ENCODE data around the gene TBKBP1.

The TBKBP1 gene

GRCh38 chr17:47735536-47736011 lies 41.6 kb downstream of the TBKBP1 start:
- TF ChIP-seq CTCF (IDR thresholded peaks at IDR 0.05) = no peak

DNA sequence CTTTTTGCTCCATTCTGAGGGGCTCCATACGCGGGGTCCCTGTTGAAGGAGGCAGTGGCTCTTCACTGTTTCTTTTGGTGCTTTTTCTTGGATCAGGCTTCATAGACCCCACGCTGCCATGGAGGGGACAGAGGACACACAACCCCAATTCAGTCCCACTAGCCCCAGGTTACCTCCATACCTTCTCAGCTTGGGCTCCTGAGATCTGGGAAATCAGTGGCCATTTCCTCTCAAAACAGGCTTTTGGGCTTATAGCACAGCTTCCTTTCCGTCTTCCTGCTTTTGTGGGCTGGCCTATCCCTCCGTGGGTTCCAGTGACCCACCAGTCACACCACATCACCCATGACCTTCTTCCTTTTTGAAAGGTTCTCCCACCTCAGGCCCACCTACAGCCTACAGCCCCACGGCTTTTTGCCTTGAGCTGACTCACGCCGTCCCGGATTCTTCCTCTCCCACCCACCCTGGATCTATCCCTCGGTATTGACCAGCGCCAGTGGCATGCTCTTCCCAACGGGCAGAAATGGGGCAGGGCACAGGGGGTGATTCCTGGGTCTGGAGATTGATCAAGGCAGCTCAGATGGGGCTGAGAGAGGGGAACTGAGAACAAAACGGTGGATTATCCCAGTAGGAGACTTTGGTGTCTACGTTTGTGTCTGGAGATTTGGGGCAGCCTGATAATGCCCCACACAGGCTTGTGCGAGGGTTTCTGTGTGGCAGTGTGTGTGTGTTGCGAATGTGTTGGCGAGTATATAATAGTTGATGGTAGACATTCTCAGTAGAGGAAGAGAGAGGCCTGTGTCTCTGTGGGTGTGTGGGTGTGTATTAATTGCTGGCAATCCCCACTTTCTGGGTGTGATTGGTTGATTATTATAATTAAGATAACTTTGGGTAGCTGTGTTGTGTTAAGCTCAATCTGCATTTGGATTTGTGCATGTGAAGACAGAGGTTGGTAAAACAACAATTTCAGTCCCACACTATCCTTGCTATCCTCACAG lies 42.8 kb downstream of the TBKBP1 start:
- no peak for TF ChIP-seq CTCF (IDR thresholded peaks at IDR 0.05)

GRCh38 chr17:47738178-47738577 lies 44.2 kb downstream of the TBKBP1 start:
- no peak for TF ChIP-seq CTCF (IDR thresholded peaks at IDR 0.05)

DNA sequence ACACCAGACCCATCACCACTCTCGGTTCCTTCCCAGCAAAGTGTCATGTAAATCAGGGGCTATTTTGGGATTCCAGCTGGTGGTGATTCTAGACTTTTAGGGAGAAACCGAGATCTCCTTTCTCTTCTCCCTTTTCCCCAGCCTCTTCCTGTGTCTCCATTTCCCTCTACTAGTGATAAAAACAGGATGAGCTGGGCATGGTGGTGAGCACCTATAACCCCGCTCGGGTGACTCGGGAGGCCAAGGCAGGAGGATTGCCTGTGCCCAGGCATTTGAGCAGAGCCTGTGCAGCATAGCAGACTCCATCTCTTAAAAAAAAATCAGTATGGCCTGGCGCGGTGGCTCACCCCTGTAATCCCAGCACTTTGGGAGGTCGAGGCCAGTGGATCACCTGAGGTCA lies 45.2 kb downstream of the TBKBP1 start:
- no peak for TF ChIP-seq CTCF (IDR thresholded peaks at IDR 0.05)

- TF ChIP-seq CTCF (IDR thresholded peaks at IDR 0.05) = no peak
Measured at GRCh38 chr17:47741109-47741792, 47.3 kb downstream of the TBKBP1 start.

- TF ChIP-seq CTCF (IDR thresholded peaks at IDR 0.05) = no peak
Measured at GRCh38 chr17:47741793-47742145, 47.8 kb downstream of the TBKBP1 start.

DNA sequence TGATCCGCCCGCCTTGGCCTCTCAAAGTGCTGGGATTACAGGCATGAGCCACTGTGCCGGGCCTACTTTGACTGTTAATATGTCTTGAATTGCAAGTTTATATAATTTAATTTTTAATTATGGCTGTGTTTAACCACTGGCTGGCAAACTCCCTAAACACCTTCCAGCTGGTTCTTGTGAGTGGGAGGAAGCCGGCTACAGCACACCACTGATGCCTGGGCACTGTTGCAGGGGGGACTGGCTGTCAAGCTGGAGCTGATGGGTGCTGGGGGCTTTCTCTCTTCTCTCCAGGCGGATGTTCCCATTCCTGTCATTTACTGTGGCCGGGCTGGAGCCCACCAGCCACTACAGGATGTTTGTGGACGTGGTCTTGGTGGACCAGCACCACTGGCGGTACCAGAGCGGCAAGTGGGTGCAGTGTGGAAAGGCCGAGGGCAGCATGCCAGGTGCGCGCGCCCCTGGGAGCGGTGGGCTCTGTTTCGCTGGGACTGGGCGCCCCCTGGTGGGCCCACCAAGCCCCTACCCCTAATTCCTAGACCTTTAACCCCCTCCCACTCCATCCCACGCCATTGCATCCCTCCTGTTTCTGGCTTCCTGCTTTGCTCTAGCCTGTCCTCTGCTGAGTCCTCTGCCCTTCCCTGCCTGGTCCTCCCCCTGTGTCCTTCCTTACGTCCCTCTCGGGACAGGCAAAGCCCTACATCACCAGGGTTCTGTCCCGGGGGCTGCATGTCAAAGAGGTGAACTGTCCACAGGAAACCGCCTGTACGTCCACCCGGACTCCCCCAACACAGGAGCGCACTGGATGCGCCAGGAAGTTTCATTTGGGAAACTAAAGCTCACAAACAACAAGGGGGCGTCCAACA lies 48.6 kb downstream of the TBKBP1 start:
- TF ChIP-seq CTCF (IDR thresholded peaks at IDR 0.05) = peak; percentile 48; the same call in 1 of the 2 replicates

All from LNCAP (cell line).